Left colon (tissue), 2 donors: Measurements from ENCODE around the gene CDC27. TPM values are rescaled to one million over a fixed set of nuclear protein-coding genes. Genes with fewer than 3 reads are reported as not detected.
A peak's percentile ranks its signal among the peaks of the same experiment; 100 is the strongest.
"Not testable (repeated sequence)": the region's sequence is repeated elsewhere in the genome, so short reads cannot be mapped to it uniquely, and the experiment has no call there.

Experiments
- ATAC-seq: fragments of 200-7000 bp; cut with Tn5 transposase; one replicate; pipeline ENCODE4 v1.9.1; 2020; ENCODE audit warnings: mild to moderate bottlenecking, moderate library complexity
- DNase-seq, 2 donors: peaks; one replicate each; pipeline ENCODE4 v3.0.0-alpha.2; 2020
- intact Hi-C, 2 donors: fragments of 100-400 bp; cut with DNase I in 1 of 2; cut with micrococcal nuclease in 1 of 2; formaldehyde crosslinking; loops; one replicate each; pipeline versions ENCODE4 v1.11.2 to v1.14.0; 2022; cut with DNase I, micrococcal nuclease
- total RNA-seq, 2 donors: library from RNA; stranded (reverse); fragmentation: NEBNext Ultra II Directional; extraction: Animal tissue kit (Norgen Biotek cat#: 25700); gene quantifications; one replicate each; pipeline ENCODE4 v1.2.1, GENCODE V29; 2021
- donor health status: DM: no; HTN: no; CAD: no.
- donor health status: DM: yes; HTN: yes; CAD: no.

CDC27 gene
- total RNA-seq, 2 donors from 2014 or later, result 45.6 to 54.1 TPM

DNA sequence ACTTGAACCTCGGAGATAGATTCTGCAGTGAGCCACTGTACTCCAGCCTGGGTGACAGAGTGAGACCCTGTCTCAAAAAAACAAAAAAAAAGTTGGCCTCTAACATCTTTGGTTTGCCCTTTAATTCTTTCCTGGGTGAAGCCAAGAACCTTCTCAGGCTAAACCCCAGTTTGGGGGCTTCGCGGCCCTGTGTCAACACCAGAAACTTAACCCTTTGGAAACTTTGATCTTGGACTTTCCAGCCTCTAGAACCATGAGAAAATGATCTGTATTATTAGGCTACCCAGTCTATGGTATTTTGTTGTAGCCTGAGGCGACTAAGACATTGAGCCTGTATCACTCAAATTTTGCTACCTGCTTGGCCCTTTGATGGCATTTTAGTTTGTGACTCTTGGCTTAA, 86.2 kb downstream of the CDC27 start:
- DNase-seq (no peak), ATAC-seq (no peak)
- intact Hi-C loops, result no loop called here

DNA sequence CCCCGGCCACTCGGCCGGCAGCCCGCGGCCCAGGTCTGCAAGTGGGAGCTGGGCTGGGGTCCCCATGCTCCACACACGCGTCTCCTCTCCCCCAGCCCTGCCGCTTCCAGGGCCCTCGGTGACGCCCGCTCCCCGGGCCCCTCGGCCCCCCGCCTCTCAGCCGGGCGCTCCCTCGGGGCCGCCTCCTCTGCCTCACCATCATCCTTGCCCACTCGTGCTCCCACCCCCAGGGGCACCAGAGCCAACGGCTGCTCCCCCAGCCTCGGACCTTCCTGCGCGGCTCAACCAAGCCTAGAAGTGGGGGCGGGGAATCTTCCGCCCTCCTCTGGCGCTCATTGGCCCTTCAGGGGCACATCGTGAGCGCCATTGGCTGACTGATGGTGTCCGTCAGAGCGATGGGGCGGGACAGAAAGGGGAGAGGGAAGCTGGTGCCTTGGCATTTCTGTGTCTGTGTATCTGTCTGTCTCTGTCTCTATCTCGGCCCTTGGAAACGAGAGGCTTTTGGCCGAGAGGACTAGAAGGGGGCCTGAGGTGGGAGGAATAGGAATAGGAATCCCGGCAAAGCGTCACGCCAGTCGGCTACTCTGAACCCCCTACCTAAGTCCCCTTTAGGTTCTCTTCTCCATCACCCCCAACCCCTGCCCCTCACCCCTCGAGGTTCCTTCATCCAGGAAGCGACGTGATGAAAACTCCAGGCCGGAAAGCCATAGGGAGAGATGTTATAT, 88.9 kb downstream of the CDC27 start:
- intact Hi-C loops, result no loop called here
- peak; percentile 99 for ATAC-seq
- peak; percentile 93 to 94 for DNase-seq

DNA sequence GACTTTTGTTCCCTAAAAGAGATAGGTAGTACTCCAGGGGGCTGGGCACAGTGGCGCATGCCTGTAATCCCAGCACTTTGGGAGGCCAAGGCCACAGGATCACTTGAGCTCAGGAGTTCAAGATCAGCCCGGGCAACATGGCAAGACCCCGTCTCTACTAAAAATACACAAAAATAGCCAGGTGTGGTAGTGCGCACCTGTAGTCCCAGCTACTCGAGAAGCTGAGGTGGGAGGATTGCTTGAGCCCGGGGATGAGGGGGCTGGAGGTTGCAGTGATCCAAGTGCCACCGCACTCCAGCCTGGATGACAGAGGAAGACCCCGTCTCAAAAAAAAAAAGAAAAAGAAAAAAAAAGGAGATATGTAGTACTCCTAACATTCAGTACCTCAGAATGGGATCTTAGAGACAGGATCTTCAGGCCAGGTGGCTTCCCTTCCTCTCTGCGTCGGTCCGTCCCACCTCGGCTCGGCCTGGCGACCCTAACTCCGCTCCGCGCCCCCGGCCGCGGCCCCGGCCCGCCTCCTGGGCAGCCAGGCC, 89.6 kb downstream of the CDC27 start:
- ATAC-seq (peak; percentile 22), DNase-seq (peak in 1 of 2 donors; percentile 11)
- intact Hi-C loops, result no loop called here

DNA sequence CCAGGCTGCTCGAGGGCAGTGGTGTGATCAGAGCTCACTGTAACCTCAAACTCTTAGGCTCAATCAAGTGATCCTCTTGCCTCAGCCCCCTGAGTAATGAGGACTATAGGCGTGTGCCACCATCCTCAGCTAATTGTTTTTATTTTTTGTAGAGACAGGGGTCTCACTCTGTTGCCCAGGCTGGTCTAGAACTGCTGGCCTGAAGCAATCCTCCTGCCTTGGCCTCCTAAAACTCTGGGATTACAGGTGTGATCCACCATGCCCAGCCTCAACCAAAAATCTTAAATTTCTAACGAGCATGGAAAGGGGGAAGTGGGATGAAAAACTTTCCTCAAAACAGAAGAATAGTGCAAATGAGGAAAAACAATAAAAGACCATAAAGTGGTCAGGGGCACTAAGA, 92.8 kb downstream of the CDC27 start:
- intact Hi-C loops, result no loop called here
- DNase-seq (no peak), ATAC-seq (no peak)

DNA sequence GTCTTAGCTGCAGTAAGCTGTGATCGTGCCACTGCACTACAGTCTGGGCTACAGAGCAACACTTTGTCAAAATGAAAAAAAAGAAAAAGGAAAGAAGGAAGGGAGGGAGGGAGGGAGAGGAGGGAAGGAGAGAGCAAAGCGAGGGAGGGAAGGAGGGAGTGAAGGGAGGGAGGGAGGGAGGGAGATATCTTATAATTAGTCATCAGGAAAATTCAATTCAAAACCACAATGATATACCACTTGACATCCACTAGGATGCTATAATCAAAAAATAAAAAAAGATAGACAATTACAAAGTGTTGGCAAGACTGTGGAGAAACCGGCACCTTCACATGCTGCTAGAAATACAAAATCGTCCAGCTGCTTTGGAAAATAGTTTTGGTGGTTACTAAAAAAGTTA, 93.8 kb downstream of the CDC27 start:
- DNase-seq (no peak), ATAC-seq (no peak)
- intact Hi-C loops, result no loop called here

DNA sequence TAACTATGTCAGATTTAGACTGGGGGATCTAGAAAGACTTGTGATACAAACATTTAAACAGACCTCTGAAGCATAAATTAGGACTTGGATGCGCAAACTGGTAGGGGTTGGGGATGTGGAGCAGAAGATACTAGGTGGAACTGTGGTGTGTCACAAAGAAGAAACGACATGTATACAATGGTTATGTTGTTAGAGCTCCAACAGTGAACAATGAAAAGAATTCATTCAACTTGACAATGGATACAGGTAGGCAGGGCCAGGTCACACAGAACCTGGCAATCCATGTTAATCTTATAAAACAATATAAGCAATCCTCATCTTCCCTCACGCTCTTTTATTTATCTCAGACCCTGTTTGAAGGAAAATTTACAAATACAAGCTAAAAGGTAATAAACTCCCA, 102.0 kb downstream of the CDC27 start:
- no peak for ATAC-seq
- DNase-seq, result no peak
- intact Hi-C loops, result no loop called here

DNA sequence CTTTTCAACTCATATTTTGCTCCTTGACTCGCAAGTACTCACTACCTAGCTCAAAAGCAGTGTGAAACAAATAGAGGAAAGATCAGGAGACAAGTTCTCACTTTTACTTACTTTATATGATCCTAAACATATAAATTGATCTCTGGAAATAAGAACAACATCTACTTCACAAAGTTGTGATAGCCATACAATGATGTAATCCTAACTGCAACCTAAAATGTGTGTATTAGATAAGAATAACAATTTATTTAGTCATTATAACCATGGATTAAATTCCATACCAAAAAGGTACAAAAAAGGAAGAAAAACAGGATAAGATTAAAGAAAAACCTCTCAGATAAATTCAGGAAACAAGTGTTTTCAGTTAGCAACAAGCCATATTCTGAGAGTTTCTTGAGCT, 103.4 kb downstream of the CDC27 start:
- no peak for DNase-seq
- ATAC-seq, result no peak
- intact Hi-C loops, result no loop called here

DNA sequence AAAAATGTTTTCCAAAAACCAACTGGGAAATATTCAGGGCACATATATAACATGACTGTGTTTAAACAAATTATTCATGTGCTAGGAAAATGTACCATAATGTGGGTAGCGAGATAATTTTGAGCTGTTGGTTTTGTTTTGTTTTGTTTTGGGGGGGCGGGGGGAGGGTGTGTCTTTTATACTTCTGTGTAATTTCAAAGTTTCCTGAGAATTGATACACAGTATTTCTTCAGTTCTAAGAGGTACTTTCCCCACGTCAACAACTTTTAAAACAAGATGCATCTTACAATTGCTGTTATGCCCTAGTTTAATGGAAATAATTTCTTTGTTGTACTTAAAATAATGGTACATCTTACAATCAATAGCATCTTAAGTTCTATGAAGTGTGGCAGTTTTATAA, 110.3 kb downstream of the CDC27 start:
- intact Hi-C loops, result no loop called here
- DNase-seq (no peak), ATAC-seq (no peak)

DNA sequence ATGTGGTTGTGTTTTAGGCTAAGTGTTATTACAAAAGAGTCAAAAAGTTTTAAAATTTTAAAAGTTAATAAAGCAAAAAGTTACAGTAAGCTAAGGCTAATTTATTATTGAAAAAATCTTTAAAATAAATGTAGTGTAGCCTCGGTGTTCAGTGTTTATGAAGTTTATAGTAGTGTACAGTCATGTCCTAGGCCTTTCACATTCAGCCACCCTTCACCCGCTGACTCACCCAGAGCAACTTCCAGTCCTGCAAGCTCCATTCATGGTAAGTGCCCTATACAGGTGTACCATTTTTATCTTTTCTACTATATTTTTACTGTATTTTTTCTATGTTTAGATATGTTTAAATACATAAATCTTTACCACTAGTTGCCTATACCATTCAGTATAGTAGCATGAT, 111.5 kb downstream of the CDC27 start:
- intact Hi-C loops, result no loop called here
- ATAC-seq (no peak), DNase-seq (no peak)

DNA sequence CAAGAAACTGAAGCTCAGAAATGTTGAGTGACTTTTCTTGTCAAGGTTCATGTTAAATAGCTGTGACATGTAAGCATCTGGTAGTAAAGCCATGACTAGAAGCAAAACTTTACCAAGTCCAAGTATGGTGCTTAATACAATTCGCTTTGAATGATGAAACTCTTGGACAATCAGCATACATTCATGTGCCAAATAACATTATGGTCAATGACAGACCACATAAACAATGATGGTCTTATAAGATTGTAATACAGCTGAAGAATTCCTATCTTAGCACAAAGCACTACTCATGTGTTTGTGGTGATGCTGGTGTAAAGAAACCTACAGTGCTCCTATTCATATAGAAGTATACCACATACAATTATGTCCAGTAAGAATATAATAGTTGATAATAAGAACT, 112.9 kb downstream of the CDC27 start:
- ATAC-seq, result no peak
- intact Hi-C loops, result no loop called here

DNA sequence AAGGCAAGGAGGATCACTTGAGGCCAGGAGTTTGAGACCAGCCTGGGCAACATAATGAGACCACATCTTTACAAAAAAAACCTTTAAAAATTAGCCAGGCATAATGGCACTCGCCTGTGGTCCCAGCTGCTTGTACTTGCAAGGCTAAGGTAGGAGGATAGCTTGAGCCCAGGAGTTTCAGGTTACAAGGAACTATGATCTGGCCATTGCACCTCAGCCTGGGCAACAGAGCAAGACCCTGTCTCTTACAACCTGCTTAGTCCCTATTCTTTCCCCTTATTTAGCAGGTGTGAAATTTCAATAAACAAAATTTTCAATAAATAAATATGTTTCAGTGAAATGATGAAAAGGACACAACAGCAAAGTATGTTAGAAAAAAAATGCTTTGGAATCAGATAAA, 114.7 kb downstream of the CDC27 start:
- DNase-seq, intact Hi-C loops, ATAC-seq: not testable (repeated sequence)

More for the DNA sequence above, 112.9 kb downstream of the CDC27 start:
- no peak for DNase-seq

DNA sequence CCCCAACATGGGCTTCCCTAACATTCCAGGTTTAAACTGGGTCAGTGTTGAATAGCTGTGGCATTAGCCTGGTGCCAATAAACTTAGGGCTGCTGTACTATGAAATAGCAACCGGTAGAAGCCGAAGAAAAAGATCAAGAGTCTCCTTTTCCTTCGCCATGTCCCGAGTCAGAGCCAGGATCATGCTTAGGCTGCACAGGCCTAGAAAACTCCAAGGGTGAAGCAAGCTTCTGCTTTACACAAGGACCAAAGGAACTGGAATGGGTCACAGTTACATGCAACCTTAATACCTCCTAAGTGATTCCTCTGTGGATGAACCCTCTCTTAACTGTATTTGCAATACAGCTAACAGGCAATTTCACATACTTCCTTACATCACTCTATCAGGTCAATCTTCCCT, 115.5 kb downstream of the CDC27 start:
- intact Hi-C loops, ATAC-seq, DNase-seq: not testable (repeated sequence)

DNA sequence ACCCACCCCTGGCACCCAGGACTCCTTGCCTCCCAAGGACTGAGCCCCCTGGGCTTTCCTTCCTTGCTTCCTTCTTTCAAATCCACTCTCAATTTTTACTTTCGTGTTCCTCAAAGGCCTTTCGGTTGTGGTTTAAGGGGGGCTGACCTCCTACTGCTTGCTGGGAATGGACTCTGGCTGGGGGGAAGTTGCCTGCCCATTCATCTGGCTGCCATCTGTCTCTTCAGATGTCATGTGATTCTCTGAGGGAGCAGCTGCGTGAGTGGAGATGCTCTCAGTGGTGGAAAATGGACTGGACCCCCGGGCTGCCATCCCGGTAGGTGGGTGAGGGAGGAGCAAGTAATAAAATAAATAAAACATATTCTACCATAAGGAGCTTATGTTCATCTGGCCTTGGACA, 116.2 kb downstream of the CDC27 start:
- ATAC-seq, result no peak
- DNase-seq, result peak in 1 of 2 donors; percentile 29
- intact Hi-C loops, result no loop called here

DNA sequence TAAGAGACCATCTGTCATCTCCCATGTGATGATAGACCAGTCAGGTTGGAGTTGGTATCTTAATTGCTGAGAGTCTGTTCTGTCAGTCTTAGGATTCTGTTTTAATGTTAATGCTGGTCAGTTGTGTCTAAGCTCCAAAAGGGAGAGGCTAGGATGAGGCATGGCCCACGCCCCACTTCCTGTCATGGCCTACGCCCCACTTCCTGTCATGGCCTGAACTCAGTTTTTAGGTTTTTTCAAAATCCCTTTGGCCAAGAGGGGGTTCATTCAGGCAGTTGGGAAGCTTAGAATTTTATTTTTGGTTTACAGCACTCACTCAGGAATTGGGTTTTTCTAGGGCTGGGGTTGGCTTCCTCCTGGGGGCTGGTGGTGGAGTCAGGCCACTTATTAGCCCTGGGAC, 117.9 kb downstream of the CDC27 start:
- intact Hi-C loops, DNase-seq: not testable (repeated sequence)
- peak; percentile 18 for ATAC-seq

DNA sequence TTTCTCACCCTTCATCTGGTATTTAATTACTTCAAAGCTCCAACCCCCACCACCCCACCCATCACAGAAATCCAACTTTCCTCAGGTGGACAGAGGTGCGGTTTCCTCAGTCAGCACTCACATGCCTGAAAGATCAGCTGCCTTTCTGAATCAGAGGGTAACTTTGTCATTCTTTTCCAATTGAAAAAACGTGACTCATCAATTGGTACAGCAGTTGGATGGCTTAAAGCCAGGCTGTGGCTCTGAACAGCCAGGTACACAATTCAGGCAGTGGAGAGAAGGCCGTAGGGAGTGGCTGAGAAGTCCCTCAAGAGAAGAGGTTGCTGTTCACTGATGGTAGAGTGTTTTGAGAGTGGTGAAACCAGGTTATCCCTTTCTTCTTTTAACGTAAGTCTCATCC, 118.8 kb downstream of the CDC27 start:
- DNase-seq, result peak; percentile 28 to 51
- ATAC-seq, result peak; percentile 69
- intact Hi-C loops, result not testable (repeated sequence)

Other genes starting within 250 kb of the CDC27 start
- gene RPRML, start 210.0 kb downstream of the CDC27 start, total RNA-seq, result not detected
- not detected for gene MYL4, start 20.1 kb upstream of the CDC27 start, total RNA-seq
- gene ITGB3, start 64.5 kb upstream of the CDC27 start, total RNA-seq, result 10 to 100 TPM in 1 of 2 donors, 1 to 10 TPM in 1; 3.2 to 11.9 TPM
- gene EFCAB13, start 134.7 kb upstream of the CDC27 start, total RNA-seq, result 1 to 10 TPM; 3.2 to 4.0 TPM